Fibroblast of the aortic adventitia (primary cell): Measurements from ENCODE around the gene TMEM63B. TPM values are rescaled to one million over a fixed set of nuclear protein-coding genes. Genes with fewer than 3 reads are reported as not detected.

Experiments
- DNase-seq: peaks from one replicate; pipeline ENCODE4 v3.0.0-alpha.2; 2010; ENCODE audit warnings: low read depth
- H3K4me3 ChIP-seq: 2 replicates; pipeline ENCODE4 v1.5.1; 2011; ENCODE audit warnings: low read depth, mild to moderate bottlenecking, control low read depth, low read length, moderate library complexity
- CTCF ChIP-seq: IDR thresholded peaks from 2 replicates; pipeline ENCODE4 v1.5.1; 2011; ENCODE audit warnings: mild to moderate bottlenecking, low read length, control low read depth, inconsistent platforms; ENCODE audit not compliant: insufficient read depth
- total RNA-seq: library from RNA; depleted of rRNA; stranded (reverse); fragments of >200 nt; gene quantifications from 2 replicates; pipeline ENCODE4 v1.2.3, GENCODE V29; 2012; ENCODE audit warnings: low replicate concordance

TMEM63B gene
- total RNA-seq, 1 donor = 20.7 TPM

DNA sequence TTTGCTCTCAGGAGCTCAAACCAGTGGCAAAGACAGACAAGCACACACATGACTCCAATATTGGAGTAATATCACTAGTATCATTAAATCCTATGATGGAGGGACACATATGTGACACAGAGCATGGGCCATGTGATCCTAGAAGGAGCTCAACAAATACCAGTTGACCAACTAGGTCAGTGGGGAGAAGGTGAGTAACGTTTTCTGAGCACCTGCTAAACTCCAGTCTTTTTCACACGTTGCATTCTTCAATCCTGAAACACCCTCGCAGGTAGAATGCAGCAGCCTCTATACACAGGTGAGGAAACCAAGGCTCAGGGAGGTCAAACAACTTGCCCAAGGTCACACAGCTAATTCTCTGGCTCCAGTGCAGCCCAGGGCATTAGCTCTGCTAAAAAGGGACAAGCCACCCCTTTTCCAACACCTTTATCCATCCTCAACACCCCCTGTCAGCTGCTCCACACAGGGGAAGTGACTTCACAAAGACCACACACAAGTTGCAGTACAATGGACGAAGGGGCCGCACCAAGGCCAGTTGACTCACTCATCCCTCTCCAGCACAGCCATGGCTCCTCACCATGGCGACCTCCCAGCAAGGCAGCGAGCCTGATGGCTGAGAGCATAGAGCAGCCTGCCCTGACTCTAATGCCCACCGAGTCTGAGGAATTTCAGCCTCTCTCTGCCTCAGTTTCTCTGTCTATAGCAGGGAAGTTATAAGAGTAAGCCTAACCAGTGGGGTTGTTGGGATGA, 35.7 kb downstream of the TMEM63B start:
- no peak for TF ChIP-seq CTCF
- no peak overlapping the region for H3K4me3 ChIP-seq
- DNase-seq = no peak

DNA sequence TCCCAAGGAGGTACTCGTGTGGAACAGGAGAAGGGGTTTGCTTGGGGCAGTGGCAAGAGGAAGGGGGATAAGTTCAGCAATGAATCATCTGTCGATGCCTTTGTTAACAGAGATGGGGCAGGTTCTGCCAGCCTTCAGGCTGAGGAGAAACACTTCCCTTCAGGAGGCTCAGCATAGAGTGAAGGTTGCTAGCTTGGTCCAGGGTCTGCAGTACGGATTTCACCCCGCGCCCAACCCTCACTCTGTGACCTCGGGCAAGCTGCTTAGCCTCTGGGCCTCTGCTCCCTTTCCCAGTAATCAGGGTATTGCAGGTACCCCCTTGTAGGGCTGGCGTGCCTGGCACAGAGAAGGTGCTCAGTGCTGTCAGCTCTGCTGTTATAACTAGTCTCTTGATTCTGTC, 38.8 kb downstream of the TMEM63B start:
- no peak for DNase-seq
- no peak for TF ChIP-seq CTCF
- H3K4me3 ChIP-seq = no peak overlapping the region

GRCh38 chr6:44166591-44167184, 39.3 kb downstream of the TMEM63B start:
- no peak overlapping the region for H3K4me3 ChIP-seq
- TF ChIP-seq CTCF = no peak
- no peak for DNase-seq

DNA sequence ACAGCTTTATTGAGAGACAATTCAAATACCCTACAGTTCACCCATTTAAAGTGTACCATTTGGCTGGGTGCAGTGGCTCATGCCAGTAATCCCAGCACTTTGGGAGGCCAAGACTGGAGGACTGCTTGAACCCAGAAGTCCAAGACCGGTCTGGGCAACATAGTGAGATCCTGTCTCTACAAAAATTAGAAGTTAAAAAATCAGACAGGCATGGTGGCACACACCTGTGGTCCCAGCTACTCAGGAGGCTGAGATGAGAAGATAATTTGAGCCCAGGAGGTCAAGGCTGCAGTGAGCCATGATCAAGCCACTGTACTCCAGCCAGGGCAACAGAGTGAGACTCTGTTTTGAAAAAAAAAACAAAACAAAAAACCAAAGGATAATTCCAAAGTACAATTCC, 40.2 kb downstream of the TMEM63B start:
- no peak for TF ChIP-seq CTCF
- no peak for DNase-seq
- H3K4me3 ChIP-seq = no peak overlapping the region

GRCh38 chr6:44169154-44169553, 41.8 kb downstream of the TMEM63B start:
- DNase-seq = peak; percentile 54

GRCh38 chr6:44169886-44170570, 42.7 kb downstream of the TMEM63B start:
- TF ChIP-seq CTCF = no peak
- H3K4me3 ChIP-seq = no peak overlapping the region
- no peak for DNase-seq

More at GRCh38 chr6:44169154-44169553, 41.8 kb downstream of the TMEM63B start:
- H3K4me3 ChIP-seq = no peak overlapping the region
- no peak for TF ChIP-seq CTCF
